Breast epithelium (tissue), 4 donors: ENCODE data around the gene SOS2. TPM values are rescaled to one million over a fixed set of nuclear protein-coding genes. Genes with fewer than 3 reads are reported as not detected.

ENCODE experiments used
- DNase-seq, 2 donors: peaks; one replicate each; pipeline ENCODE4 v3.0.0-alpha.2; 2019; ENCODE audit warnings: low spot score in 2 of 2
- H3K27ac ChIP-seq, 2 donors: fragments of 200-600 bp; sonication (generic) in 1 of 2; one replicate each; pipeline ENCODE4 v1.5.1; 2016 to 2019; ENCODE audit warnings: mild to moderate bottlenecking in 1 of 2
- H3K27me3 ChIP-seq, 2 donors: fragments of 200-600 bp; sonication (generic) in 1 of 2; one replicate each; pipeline versions ENCODE4 v1.5.1 to v1.6.0; 2017 to 2019; ENCODE audit warnings: control low read depth in 1 of 2, mild to moderate bottlenecking in 1 of 2
- H3K36me3 ChIP-seq: fragments of 200-600 bp; one replicate; pipeline ENCODE4 v1.5.1; 2019
- H3K4me1 ChIP-seq, 2 donors: fragments of 200-600 bp; sonication (generic); one replicate each; pipeline ENCODE4 v1.5.1; 2016 to 2019; ENCODE audit warnings: control low read depth in 1 of 2
- H3K4me3 ChIP-seq, 3 donors: fragments of 200-600 bp; sonication (generic); 1 replicate in 2 of 3; 2 replicates in 1 of 3; pipeline ENCODE4 v1.5.1; 2016 to 2019; ENCODE audit warnings: mild to moderate bottlenecking in 3 of 3, moderate library complexity in 2 of 3
- H3K9me3 ChIP-seq, 2 donors: fragments of 200-600 bp; sonication (generic) in 1 of 2; one replicate each; pipeline ENCODE4 v1.5.1; 2016 to 2019; ENCODE audit warnings: control low read depth in 1 of 2
- POLR2A ChIP-seq: fragments of 450-650 bp; IDR thresholded peaks from one replicate; pipeline ENCODE4 v1.6.1; 2016; ENCODE audit warnings: antibody characterized with exemption, mild to moderate bottlenecking, moderate library complexity
- POLR2AphosphoS5 ChIP-seq, 3 donors: sonication (generic); formaldehyde crosslinking; IDR thresholded peaks; one replicate each; pipeline ENCODE4 v1.6.1; 2017; ENCODE audit warnings: antibody characterized with exemption in 3 of 3
- intact Hi-C: fragments of 100-400 bp; cut with DNase I; formaldehyde crosslinking; loops from one replicate; pipeline ENCODE4 v1.15.1; 2023; ENCODE audit warnings: low total_unique reads
- total RNA-seq, 3 donors: library from RNA; depleted of rRNA; stranded (reverse); fragments of >200 nt; gene quantifications; one replicate each; pipeline ENCODE4 v1.1.0, GENCODE V29; 2016
- TF ChIP-seq, protein P1 (sequence below), 3 donors: fragments of 450-650 bp; IDR thresholded peaks; one replicate each; pipeline ENCODE4 v1.5.1; 2016 to 2017; ENCODE audit warnings: antibody characterized with exemption in 3 of 3, mild to moderate bottlenecking in 3 of 3, moderate library complexity in 3 of 3

Gene SOS2
- total RNA-seq, 3 donors from 2014 or later, result 35.7 to 54.3 (median 37.4) TPM

DNA sequence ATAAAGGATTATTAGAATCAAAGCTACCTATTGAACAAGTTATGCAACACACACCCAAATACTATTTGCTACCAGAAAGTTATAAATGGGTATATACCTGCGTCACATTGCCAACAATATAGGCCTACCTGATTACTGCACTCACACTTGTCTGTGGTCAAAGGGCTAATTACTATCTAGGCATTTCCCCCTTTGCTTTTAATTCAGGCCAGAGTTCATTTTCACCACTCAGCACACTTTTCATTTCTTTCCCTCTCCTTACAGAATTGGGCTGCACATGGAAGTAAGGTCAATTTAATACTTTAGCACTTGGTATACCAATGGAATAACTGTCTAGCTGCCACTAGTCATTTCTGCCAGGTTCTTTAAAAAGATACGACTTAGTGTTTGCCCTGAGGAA is 1.7 kb downstream of the SOS2 start:
- intact Hi-C loops, result no loop called here
- Histone ChIP-seq H3K4me1 (peaks cover 0 to 9% of the 10 kb centered on the region in 2 donors), H3K9me3 (no peaks in the 10 kb centered on the region), H3K27ac (peak overlapping the region; percentile 60 to 96), H3K36me3 (no peaks in the 10 kb centered on the region), H3K27me3 (no peaks in the 10 kb centered on the region), H3K4me3 (peak overlapping the region; percentile 79 to 88 (median 87))
- DNase-seq, result no peak
- no peak for TF ChIP-seq POLR2A
- no peak for TF ChIP-seq POLR2AphosphoS5 (IDR thresholded peaks at IDR 0.05)
- TF ChIP-seq, protein P1, sequence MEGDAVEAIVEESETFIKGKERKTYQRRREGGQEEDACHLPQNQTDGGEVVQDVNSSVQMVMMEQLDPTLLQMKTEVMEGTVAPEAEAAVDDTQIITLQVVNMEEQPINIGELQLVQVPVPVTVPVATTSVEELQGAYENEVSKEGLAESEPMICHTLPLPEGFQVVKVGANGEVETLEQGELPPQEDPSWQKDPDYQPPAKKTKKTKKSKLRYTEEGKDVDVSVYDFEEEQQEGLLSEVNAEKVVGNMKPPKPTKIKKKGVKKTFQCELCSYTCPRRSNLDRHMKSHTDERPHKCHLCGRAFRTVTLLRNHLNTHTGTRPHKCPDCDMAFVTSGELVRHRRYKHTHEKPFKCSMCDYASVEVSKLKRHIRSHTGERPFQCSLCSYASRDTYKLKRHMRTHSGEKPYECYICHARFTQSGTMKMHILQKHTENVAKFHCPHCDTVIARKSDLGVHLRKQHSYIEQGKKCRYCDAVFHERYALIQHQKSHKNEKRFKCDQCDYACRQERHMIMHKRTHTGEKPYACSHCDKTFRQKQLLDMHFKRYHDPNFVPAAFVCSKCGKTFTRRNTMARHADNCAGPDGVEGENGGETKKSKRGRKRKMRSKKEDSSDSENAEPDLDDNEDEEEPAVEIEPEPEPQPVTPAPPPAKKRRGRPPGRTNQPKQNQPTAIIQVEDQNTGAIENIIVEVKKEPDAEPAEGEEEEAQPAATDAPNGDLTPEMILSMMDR (IDR thresholded peaks at IDR 0.05), result no peak

DNA sequence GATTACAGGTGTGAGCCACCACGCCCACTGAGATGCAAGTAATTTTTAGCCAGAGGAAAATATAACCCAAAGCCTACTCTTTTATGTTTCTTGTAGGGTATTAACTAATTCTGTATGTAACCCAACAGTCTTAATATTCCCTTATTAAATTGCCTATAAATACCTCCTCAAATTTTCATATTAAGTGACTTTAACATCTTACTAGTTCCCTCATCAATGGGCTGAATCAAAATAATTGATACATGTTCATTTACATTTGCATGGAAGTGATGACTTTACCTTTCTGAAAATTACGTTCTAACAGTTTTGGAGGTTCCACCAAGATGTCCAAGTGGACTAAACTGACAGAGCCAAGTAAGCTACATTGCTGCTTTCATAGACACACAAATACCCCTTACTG is 3.1 kb downstream of the SOS2 start:
- DNase-seq, result no peak
- Histone ChIP-seq H3K9me3 (no peaks in the 10 kb centered on the region), H3K27ac (no peak overlapping the region), H3K4me1 (peaks cover 0 to 9% of the 10 kb centered on the region in 2 donors), H3K27me3 (no peaks in the 10 kb centered on the region), H3K36me3 (no peaks in the 10 kb centered on the region), H3K4me3 (no peak overlapping the region)
- intact Hi-C loops, result no loop called here
- TF ChIP-seq POLR2A (no peak), POLR2AphosphoS5 (IDR thresholded peaks at IDR 0.05) (no peak)
- TF ChIP-seq, protein P1 (IDR thresholded peaks at IDR 0.05), result no peak

DNA sequence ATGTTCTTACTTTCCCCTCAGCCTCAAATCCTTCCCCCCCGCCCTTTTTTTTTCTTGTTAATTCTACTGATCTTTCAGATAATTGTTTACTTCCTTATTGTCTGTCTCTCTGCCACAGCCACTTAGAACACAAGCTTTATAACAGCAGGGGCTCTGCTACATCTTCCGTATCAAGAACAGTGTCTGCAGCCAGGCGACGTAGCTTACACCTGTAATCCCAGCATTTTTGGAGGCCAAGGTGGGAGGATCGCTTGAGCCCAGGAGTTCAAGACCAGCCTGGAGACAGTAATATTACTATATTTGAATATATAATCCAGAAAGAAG is 5.4 kb downstream of the SOS2 start:
- TF ChIP-seq POLR2A, result no peak
- TF ChIP-seq, protein P1 (IDR thresholded peaks at IDR 0.05), result no peak
- TF ChIP-seq POLR2AphosphoS5 (IDR thresholded peaks at IDR 0.05), result no peak
- Histone ChIP-seq H3K27me3 (no peaks in the 10 kb centered on the region), H3K9me3 (no peaks in the 10 kb centered on the region), H3K36me3 (no peaks in the 10 kb centered on the region), H3K4me1 (peaks cover 0 to 9% of the 10 kb centered on the region in 2 donors), H3K4me3 (peak overlapping the region in 1 of 3 donors; percentile 5), H3K27ac (peak overlapping the region; percentile 39 to 68)
- intact Hi-C loops, result no loop called here
- no peak for DNase-seq

DNA sequence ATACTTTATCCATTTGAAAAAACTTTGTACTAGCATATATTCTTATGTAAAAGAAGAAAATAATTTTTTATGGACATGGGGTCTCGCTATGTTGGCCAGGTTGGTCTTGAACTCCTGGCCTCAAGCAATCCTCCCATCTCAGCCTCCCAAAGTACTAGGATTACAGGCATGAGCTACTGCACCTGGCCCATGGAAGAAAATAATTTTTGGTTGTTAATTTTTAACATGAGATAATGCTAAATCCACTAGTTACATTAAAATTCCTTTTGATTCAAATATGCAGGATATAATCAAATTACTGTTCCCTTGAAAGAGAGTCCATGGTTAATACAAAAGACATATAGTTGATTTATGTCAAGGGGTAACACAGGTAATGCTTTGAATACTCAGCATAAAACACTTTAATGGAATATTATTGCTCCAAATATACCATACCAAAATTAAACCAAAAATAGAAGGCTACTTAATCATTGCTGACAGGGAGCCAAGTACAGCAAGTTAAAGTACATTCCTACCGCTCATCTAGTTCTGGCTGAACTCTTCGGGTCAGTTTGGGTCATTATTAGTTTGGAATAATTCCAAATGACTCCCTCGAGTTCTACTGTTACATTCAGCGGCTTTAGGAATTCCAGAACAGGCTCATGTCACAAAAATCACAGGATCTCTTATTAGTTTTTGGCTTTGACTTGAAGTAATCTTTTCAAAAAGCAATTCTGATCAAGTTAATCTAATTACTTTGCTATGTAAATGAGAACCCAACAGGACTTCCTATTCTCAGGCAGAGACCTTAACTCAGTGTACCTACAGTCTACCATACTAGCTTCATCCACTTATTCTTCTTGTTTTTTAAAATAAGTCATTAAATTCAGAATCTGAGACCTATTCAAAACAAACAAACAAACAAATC is 6.1 kb downstream of the SOS2 start:
- intact Hi-C loops, result no loop called here
- H3K36me3 ChIP-seq, result no peaks in the 10 kb centered on the region
- H3K4me1 ChIP-seq, result peaks cover 0 to 9% of the 10 kb centered on the region in 2 donors
- H3K27me3 ChIP-seq, result no peaks in the 10 kb centered on the region
- DNase-seq, result no peak
- H3K4me3 ChIP-seq, result no peak overlapping the region
- no peaks in the 10 kb centered on the region for H3K9me3 ChIP-seq
- H3K27ac ChIP-seq, result peak overlapping the region; percentile 39 to 68
- no peak for TF ChIP-seq POLR2A
- no peak for TF ChIP-seq POLR2AphosphoS5 (IDR thresholded peaks at IDR 0.05)
- TF ChIP-seq, protein P1 (IDR thresholded peaks at IDR 0.05), result no peak

DNA sequence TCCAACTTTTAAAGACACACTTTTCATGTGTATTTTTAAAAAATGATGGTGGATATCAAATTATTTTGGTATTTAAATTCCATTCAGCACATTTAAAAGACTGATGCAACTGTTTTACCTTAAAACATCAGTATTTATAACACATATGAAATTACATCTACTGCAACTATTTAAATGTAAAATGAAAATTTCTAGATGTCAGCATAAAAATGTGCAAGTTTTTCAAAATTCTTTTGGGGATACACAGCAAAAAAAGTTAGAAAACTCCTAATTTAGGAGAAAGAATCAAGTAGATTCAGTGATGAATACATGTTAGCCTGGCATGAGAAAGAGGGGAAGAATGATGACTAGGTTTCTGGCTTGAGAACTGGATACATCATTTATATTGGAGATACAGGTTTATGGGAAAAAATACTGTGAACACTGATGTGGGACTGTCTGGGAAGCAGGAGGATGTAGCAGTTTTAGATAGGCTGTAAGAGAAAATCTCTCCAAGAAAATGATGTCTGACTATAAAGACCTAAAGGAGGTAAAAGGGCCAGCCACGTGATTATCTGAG is 9.2 kb downstream of the SOS2 start:
- no peak for DNase-seq
- H3K27ac ChIP-seq, result no peak overlapping the region
- H3K4me3 ChIP-seq, result no peak overlapping the region
- TF ChIP-seq POLR2AphosphoS5 (IDR thresholded peaks at IDR 0.05), result no peak
- no peak for TF ChIP-seq POLR2A
- TF ChIP-seq, protein P1 (IDR thresholded peaks at IDR 0.05), result no peak
- no peaks in the 10 kb centered on the region for H3K36me3 ChIP-seq
- H3K9me3 ChIP-seq, result no peaks in the 10 kb centered on the region
- intact Hi-C loops, result no loop called here
- peaks cover 0 to 9% of the 10 kb centered on the region in 2 donors for H3K4me1 ChIP-seq
- no peaks in the 10 kb centered on the region for H3K27me3 ChIP-seq
